Endodermal cell (in vitro differentiated cells): ENCODE measurements around the gene MCM6. TPM values are rescaled to one million over a fixed set of nuclear protein-coding genes. Genes with fewer than 3 reads are reported as not detected.
"Not testable (repeated sequence)": the region's sequence is repeated elsewhere in the genome, so short reads cannot be mapped to it uniquely, and the experiment has no call there.

Experiments used
- DNase-seq: peaks from one replicate; pipeline ENCODE4 v3.0.0-alpha.2; 2017
- H3K27ac ChIP-seq: 2 replicates; pipeline ENCODE4 v1.5.1; 2013; ENCODE audit warnings: mild to moderate bottlenecking, low read depth, low read length, moderate library complexity
- H3K27me3 ChIP-seq: 2 replicates; pipeline ENCODE4 v1.6.1; 2013; ENCODE audit warnings: mild to moderate bottlenecking, low read length, moderate library complexity; ENCODE audit not compliant: insufficient read depth, control insufficient read depth, poor library complexity, severe bottlenecking
- H3K36me3 ChIP-seq: 2 replicates; pipeline ENCODE4 v1.7.0; 2013; ENCODE audit warnings: mild to moderate bottlenecking, low read length, moderate library complexity; ENCODE audit not compliant: control insufficient read depth, insufficient read depth
- H3K4me1 ChIP-seq: one replicate; pipeline ENCODE4 v1.7.0; 2013; ENCODE audit warnings: low read length; ENCODE audit not compliant: control insufficient read depth, insufficient read depth
- H3K4me3 ChIP-seq: 2 replicates; pipeline ENCODE4 v1.5.1; 2013; ENCODE audit warnings: mild to moderate bottlenecking, low read length, moderate library complexity
- H3K9ac ChIP-seq: 2 replicates; pipeline ENCODE4 v1.6.1; 2013; ENCODE audit warnings: mild to moderate bottlenecking, low read length, moderate library complexity; ENCODE audit not compliant: poor library complexity, severe bottlenecking; ENCODE audit errors: extremely low read depth
- H3K9me3 ChIP-seq: 2 replicates; pipeline ENCODE4 v1.6.1; 2013; ENCODE audit warnings: mild to moderate bottlenecking, low read length, moderate library complexity; ENCODE audit not compliant: control insufficient read depth
- H3K27ac Mint-ChIP-seq: 2 replicates; pipeline ENCODE4 v1.8.0; 2020; ENCODE audit warnings: mixed read lengths
- H3K27me3 Mint-ChIP-seq: 2 replicates; pipeline ENCODE4 v1.8.0; 2021; ENCODE audit warnings: mild to moderate bottlenecking, mixed read lengths; ENCODE audit not compliant: insufficient read depth
- H3K36me3 Mint-ChIP-seq: 2 replicates; pipeline ENCODE4 v1.8.0; 2020; ENCODE audit warnings: low read depth, mixed read lengths
- H3K4me1 Mint-ChIP-seq: 2 replicates; pipeline ENCODE4 v1.8.0; 2020; ENCODE audit warnings: mixed read lengths
- H3K4me3 Mint-ChIP-seq: 2 replicates; pipeline ENCODE4 v1.8.0; 2020; ENCODE audit warnings: mild to moderate bottlenecking, moderate library complexity, mixed read lengths
- H3K9me3 Mint-ChIP-seq: 2 replicates; pipeline ENCODE4 v1.8.0; 2020; ENCODE audit warnings: mild to moderate bottlenecking, mixed read lengths
- CTCF ChIP-seq: fragments of 200-600 bp; sonication (generic); conservative IDR thresholded peaks from 2 replicates; pipeline ENCODE4 v1.5.0; 2021; ENCODE audit warnings: antibody characterized with exemption, mild to moderate bottlenecking
- WGBS, 2 experiments: methylation state at CpG; one replicate each; pipeline versions ENCODE4 v1.1.5 to v1.1.7; 2013; ENCODE audit warnings: missing lambda C conversion rate in 2 of 2, mixed read lengths in 1 of 2; ENCODE audit not compliant: insufficient coverage in 1 of 2, insufficient read length in 1 of 2; 5-methylcytosine and 5-hydroxymethylcytosine counted together
- total RNA-seq, 2 donors: library from RNA; stranded (reverse); fragmentation: NEBNext Ultra II Directional in 1 of 2; extraction: Animal tissue kit (Norgen Biotek cat#: 25700) in 1 of 2; gene quantifications; 2 replicates in 1 of 2; 3 replicates in 1 of 2; pipeline ENCODE4 v1.2.1, GENCODE V29; 2021

The MCM6 gene
- total RNA-seq, 2 donors from 2014 or later = 140 to 141 TPM

GRCh38 chr2:135797497-135798274 is 78.6 kb downstream of the MCM6 start:
- H3K9me3 Mint-ChIP-seq = peaks cover 29% of the 10 kb centered on the region
- Histone ChIP-seq H3K4me3 (no peak overlapping the region), H3K9ac (no peak overlapping the region), H3K36me3 (no peaks in the 10 kb centered on the region), H3K9me3 (peaks cover 30% of the 10 kb centered on the region), H3K27me3 (no peaks in the 10 kb centered on the region), H3K4me1 (no peaks in the 10 kb centered on the region), H3K27ac (no peak overlapping the region)
- no peaks in the 10 kb centered on the region for H3K4me1 Mint-ChIP-seq
- no peak overlapping the region for H3K4me3 Mint-ChIP-seq
- no peak overlapping the region for H3K27ac Mint-ChIP-seq
- DNase-seq = peak; percentile 94
- WGBS, 2 experiments = 54 to 76% methylated on average over 6 to 22 of the region's 22 CpGs
- H3K27me3 Mint-ChIP-seq = peaks cover 2% of the 10 kb centered on the region
- peak; percentile 97 for TF ChIP-seq CTCF
- peaks cover 4% of the 10 kb centered on the region for H3K36me3 Mint-ChIP-seq

GRCh38 chr2:135796606-135797005 is 79.6 kb downstream of the MCM6 start:
- H3K27ac Mint-ChIP-seq = no peak overlapping the region
- Histone ChIP-seq H3K27me3 (no peaks in the 10 kb centered on the region), H3K9ac (no peak overlapping the region), H3K9me3 (peaks cover 20% of the 10 kb centered on the region), H3K36me3 (no peaks in the 10 kb centered on the region), H3K4me1 (no peaks in the 10 kb centered on the region), H3K27ac (no peak overlapping the region), H3K4me3 (no peak overlapping the region)
- 94 to 95% methylated on average over 3 to 8 of the region's 8 CpGs for WGBS, 2 experiments
- DNase-seq = no peak
- H3K27me3 Mint-ChIP-seq = peaks cover 2% of the 10 kb centered on the region
- H3K4me1 Mint-ChIP-seq = no peaks in the 10 kb centered on the region
- TF ChIP-seq CTCF = no peak
- peaks cover 28% of the 10 kb centered on the region for H3K9me3 Mint-ChIP-seq
- H3K4me3 Mint-ChIP-seq = no peak overlapping the region
- peaks cover 4% of the 10 kb centered on the region for H3K36me3 Mint-ChIP-seq

- H3K9me3 Mint-ChIP-seq = peaks cover 26% of the 10 kb centered on the region
- H3K4me3 ChIP-seq, H3K4me3 Mint-ChIP-seq, H3K4me1 Mint-ChIP-seq, H3K4me1 ChIP-seq, H3K27me3 Mint-ChIP-seq, H3K27ac ChIP-seq, H3K36me3 ChIP-seq, H3K9ac ChIP-seq, DNase-seq, H3K27ac Mint-ChIP-seq, H3K36me3 Mint-ChIP-seq, H3K27me3 ChIP-seq: not testable (repeated sequence)
- peaks cover 11% of the 10 kb centered on the region for H3K9me3 ChIP-seq
- TF ChIP-seq CTCF = peak; percentile 56
- WGBS, 2 experiments = 84 to 85% methylated on average over 4 of the region's 4 CpGs
These were observed 80.6 kb downstream of the MCM6 start for GRCh38 chr2:135795641-135796040.
